IPS DF 4.7 (cell line): ENCODE data around the gene DAGLA.

Experiments used
- DNase-seq: peaks from one replicate; pipeline ENCODE4 v3.0.0-alpha.2; 2013; ENCODE audit warnings: low spot score; ENCODE audit errors: extremely low read depth

The DAGLA gene

GRCh38 chr11:61690706-61691379 is 10.7 kb downstream of the DAGLA start:
- no peak for DNase-seq

GRCh38 chr11:61691380-61692156 is 11.4 kb downstream of the DAGLA start:
- no peak for DNase-seq

GRCh38 chr11:61693922-61694601 is 13.9 kb downstream of the DAGLA start:
- DNase-seq, result no peak

GRCh38 chr11:61694602-61694939 is 14.4 kb downstream of the DAGLA start:
- DNase-seq, result no peak

- DNase-seq, result no peak
Measured at GRCh38 chr11:61694946-61695706, 14.9 kb downstream of the DAGLA start.

- DNase-seq, result no peak
Measured at GRCh38 chr11:61695917-61696316, 15.7 kb downstream of the DAGLA start.

GRCh38 chr11:61696602-61697001 is 16.4 kb downstream of the DAGLA start:
- no peak for DNase-seq

GRCh38 chr11:61697078-61697502 is 16.9 kb downstream of the DAGLA start:
- no peak for DNase-seq

GRCh38 chr11:61697764-61698163 is 17.6 kb downstream of the DAGLA start:
- no peak for DNase-seq

GRCh38 chr11:61698173-61698948 is 18.2 kb downstream of the DAGLA start:
- no peak for DNase-seq

GRCh38 chr11:61699737-61700160 is 19.6 kb downstream of the DAGLA start:
- no peak for DNase-seq

- no peak for DNase-seq
Measured at GRCh38 chr11:61700212-61700611, 20.0 kb downstream of the DAGLA start.

- DNase-seq, result no peak
Measured at GRCh38 chr11:61700720-61701119, 20.5 kb downstream of the DAGLA start.

- no peak for DNase-seq
Measured at GRCh38 chr11:61701242-61701886, 21.2 kb downstream of the DAGLA start.

GRCh38 chr11:61702701-61703312 is 22.6 kb downstream of the DAGLA start:
- no peak for DNase-seq

GRCh38 chr11:61704838-61705237 is 24.6 kb downstream of the DAGLA start:
- DNase-seq, result no peak

- DNase-seq, result no peak
Measured at GRCh38 chr11:61706452-61707400, 26.5 kb downstream of the DAGLA start.

GRCh38 chr11:61707574-61707973 is 27.4 kb downstream of the DAGLA start:
- no peak for DNase-seq

- no peak for DNase-seq
Measured at GRCh38 chr11:61709110-61709509, 28.9 kb downstream of the DAGLA start.
